GM21390 (cell line): Measurements from ENCODE around the gene USH2A.

Source experiments
- ATAC-seq: cut with Tn5 transposase; IDR thresholded peaks from one replicate; pipeline ENCODE4 v1.9.1; 2021; ENCODE audit not compliant: unreplicated experiment

The USH2A gene

DNA sequence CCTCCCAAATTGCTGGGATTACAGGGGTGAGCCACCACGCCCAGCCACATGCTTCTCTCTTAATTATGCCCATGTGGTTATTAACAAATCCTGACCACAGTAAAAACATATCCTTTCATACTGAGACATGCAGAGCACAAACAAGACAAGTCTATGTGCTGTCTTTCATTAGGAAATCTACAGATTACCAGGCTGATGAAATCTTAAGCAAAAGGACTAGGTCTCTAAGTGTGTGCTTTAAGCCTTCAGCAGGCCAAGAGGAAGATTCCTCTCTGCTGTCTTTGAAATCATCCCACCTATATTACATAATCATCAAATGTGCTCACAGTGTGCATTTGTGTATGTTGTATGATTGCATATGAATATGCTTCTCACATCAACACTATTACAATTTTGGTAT is 436.8 kb downstream of the USH2A start:
- no peak for ATAC-seq

- ATAC-seq: no peak
Observed at GRCh38 chr1:215983680-215984079, 439.6 kb downstream of the USH2A start.

DNA sequence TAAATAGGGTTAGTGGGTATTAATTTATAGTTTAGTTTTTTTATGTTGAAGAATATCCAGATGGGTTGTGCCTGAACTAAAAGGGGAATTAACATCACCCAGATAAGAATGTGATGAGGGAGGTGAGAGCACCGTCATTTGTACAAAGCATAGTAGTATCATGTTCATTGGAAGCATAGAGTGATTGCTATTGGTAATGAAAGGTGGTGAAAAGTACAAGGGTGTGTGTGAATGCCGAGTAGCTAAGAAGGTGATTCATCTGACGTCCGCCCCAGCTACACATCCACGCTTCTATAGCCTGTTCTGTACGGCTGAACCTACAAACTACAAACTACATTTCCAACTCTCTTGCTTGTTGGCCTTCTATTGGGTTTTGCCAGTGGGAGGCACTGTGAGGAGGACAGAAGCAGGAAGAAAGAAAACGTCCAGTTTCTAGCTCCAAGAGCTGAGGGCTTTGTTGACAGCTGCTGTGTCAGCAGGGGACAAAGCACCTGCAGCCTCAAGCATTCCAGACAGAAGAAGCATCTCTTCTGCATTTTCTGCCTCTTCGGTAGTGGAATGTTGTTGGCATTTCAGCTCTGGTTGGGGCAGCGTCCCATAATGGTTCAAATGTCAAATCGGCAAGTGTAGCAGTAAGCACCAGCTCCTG is 451.3 kb downstream of the USH2A start:
- no peak for ATAC-seq

DNA sequence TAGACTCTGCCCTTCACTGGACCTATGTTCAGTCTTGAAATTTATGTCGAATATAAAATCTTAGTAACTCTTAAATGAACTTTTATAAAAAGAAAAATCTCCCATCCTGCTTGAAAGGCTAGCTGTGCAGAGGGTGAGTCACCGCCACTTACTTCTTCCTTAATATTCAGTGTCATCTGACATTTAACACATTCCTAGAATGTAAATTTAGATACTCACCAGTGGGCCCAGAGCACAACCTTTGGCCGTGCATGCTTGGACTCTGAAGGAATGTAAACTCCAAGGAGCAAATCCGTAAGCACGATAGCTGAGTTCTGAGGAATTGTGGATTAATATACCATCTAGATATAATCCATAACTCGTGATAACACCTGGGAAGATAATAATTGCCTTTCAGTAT is 452.8 kb downstream of the USH2A start:
- ATAC-seq: no peak

- ATAC-seq: no peak
Observed at GRCh38 chr1:215963621-215964020, 459.6 kb downstream of the USH2A start.

GRCh38 chr1:215963040-215963439 is 460.2 kb downstream of the USH2A start:
- no peak for ATAC-seq

DNA sequence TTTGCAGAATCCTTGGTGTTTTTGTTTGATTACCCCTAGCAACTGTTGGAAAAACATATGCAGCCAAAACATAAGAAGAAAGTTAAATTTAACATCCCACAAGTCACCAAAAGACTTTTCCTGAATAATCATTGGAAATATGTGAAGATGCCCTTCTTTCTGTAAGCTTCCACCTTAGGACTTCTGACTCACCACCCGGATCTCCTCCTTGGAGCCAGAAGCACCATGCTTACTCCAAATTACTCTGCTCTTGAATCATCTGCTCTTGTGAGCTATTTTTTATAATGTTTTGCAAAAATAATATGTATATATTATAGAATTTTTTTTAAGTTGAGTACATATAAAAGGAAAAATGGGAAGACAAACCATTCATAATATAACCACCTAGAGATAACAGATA is 464.4 kb downstream of the USH2A start:
- ATAC-seq: no peak

- ATAC-seq: no peak
Observed at GRCh38 chr1:215957663-215958062, 465.6 kb downstream of the USH2A start.

- no peak for ATAC-seq
Observed at GRCh38 chr1:215932558-215932957, 490.7 kb downstream of the USH2A start.

GRCh38 chr1:215926670-215927069 is 496.6 kb downstream of the USH2A start:
- no peak for ATAC-seq

- no peak for ATAC-seq
Observed at GRCh38 chr1:215923129-215923824, 500.0 kb downstream of the USH2A start.

GRCh38 chr1:215911406-215911968 is 511.8 kb downstream of the USH2A start:
- ATAC-seq: no peak

GRCh38 chr1:215905493-215906115 is 517.6 kb downstream of the USH2A start:
- ATAC-seq: no peak

GRCh38 chr1:215900684-215901083 is 522.6 kb downstream of the USH2A start:
- ATAC-seq: no peak

DNA sequence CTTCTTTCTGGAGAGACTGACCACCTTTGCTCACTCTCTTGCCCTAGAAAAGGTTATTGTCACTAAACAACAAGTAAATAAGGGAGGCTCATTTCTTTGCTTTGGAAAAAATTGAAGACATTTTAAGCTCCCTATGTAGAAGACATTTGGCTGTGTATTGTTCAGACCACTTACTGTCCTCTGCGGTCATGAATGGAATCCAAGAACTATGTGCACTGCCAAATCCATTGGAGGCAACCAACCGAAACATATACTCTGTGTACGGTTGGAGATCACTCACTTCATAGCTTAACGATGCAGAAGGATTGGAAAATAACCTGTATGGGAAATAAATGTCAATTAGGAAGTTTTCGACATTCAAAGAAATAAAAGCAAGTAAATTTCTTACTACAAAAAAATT is 523.3 kb downstream of the USH2A start:
- ATAC-seq: no peak

GRCh38 chr1:215895893-215896292 is 527.4 kb downstream of the USH2A start:
- no peak for ATAC-seq

GRCh38 chr1:215895276-215895675 is 528.0 kb downstream of the USH2A start:
- no peak for ATAC-seq

GRCh38 chr1:215894617-215895016 is 528.6 kb downstream of the USH2A start:
- no peak for ATAC-seq

DNA sequence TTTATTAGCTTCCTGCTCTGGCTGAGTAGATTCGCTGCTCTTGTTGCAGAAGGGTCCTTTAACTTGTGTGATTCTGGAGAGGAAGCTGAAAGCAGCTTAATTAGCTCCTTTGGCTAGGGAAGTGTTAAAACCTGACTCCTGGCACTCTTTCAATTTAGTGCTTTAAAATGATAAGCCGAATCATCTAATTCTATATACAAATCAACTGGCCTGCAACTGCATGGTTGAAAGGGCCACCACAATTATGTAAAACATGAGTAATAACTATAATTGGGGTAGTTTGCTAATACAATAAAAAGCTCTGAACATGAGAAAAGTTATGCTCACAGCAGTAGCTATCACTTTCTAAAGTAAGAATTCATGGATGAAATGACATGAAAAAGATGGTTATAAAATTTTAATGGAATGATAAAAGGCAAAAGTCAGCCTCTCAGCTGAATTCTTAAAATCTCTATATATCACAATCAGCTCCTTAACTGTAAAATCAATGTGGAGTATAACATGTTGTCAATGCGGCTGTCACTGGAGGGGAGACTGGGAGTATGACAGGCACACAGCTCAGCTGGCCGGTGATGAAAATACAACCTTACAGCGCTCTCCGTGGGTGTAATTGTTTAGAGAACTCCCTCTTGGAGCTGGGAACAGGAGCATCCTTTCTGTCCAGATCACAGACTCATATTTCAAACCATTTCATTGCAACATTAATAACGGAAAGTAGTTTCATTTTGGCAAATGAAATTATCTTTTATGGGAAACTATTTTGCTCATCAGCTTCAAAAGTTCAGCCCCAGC is 531.8 kb downstream of the USH2A start:
- ATAC-seq: no peak

- ATAC-seq: peak; percentile 76
Observed at GRCh38 chr1:215890438-215890837, 532.8 kb downstream of the USH2A start.

DNA sequence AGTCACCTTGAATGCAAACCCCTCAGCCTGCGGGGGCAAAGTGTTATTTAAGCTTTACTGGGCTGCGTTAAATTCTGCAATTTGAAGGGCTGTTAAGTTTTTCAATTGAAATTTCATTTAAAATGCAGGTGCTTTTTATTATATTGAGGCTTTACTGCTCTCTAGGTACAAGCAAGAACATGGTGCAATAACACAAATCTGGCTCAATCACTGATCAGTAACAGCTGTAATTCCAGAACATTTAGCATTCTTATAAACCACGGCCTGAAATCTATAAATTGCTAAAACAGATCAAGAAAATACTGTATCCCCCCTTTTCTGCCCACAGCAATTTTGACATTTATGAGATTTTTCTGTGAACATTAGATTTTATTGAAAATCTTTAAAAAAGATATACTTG is 533.4 kb downstream of the USH2A start:
- no peak for ATAC-seq
